ENCODE measurements around the gene ARID3A.

DNA sequence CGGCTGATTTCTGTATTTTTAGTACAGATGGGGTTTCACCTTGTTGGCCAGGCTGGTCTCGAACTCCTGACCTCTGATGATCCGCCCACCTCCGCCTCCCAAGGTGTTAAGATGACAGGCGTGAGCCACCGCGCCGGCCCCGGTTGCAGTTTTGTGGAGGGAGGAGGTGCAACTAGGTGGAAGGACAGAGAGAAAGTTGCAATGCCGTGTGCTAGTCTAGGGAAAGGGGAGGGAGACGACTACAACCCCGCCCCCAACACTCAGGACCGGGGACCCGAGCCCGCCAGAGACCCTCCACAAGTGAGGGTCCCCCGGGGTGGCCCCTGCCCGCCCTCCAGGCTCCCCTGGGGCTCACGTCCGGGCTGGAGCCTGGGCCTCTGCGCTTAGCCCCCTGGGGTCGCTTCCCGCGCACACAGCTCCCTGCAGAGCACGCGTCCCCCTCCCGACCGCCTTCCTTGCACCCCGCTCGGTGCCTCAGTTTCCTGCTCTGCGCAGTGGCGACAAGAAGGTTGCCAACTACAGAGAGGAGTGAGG is 1.2 kb upstream of the ARID3A start:
- TF ChIP-seq EZH2 (IDR thresholded peaks at IDR 0.05; ENCODE audit: insufficient read depth, poor library complexity, severe bottlenecking), result no peak
- TF ChIP-seq EZH2phosphoT487 (IDR thresholded peaks at IDR 0.05; ENCODE audit: insufficient read depth, low read depth), result no peak
